Measurements from ENCODE around the gene ARID3A. TPM values are rescaled to one million over a fixed set of nuclear protein-coding genes. Genes with fewer than 3 reads are reported as not detected.

ARID3A gene
- total RNA-seq, 1 donor from 2014 or later, result 5.7 TPM

DNA sequence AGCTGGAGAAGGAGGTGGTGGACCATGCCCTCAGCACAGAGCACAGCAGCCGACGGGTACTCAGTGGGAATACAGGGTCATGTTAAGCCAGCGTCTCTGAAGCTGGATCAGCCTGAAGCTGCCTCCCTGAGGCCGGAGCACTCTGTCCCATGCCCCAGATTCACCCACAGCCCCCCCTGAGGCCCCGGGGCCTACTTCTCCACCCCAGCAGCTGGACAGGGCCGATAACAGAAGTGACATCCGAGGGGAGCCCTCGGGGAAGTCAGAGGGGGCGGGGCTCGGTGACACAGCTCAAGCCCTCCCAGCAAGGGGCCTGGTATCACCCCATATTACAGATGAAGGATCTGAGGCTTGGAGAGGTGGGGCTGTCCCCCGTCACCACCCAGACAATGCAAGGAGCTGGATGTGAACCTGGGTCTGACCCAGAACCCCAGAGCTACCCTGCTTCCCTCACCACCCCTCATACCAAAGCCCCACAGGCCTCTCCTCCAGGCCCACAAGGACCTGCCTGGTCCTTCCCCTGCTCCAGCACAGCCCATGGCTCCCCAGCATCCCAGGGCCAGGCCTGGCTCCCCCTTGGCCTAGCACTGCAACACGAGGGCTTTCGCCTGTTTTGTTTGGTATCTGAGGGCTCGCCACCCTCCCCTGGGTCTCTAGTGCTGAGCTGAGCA, 18.5 kb upstream of the ARID3A start:
- intact Hi-C loops (cut with micrococcal nuclease), result no loop called here
- ATAC-seq (peak; percentile 18), DNase-seq (no peak)

DNA sequence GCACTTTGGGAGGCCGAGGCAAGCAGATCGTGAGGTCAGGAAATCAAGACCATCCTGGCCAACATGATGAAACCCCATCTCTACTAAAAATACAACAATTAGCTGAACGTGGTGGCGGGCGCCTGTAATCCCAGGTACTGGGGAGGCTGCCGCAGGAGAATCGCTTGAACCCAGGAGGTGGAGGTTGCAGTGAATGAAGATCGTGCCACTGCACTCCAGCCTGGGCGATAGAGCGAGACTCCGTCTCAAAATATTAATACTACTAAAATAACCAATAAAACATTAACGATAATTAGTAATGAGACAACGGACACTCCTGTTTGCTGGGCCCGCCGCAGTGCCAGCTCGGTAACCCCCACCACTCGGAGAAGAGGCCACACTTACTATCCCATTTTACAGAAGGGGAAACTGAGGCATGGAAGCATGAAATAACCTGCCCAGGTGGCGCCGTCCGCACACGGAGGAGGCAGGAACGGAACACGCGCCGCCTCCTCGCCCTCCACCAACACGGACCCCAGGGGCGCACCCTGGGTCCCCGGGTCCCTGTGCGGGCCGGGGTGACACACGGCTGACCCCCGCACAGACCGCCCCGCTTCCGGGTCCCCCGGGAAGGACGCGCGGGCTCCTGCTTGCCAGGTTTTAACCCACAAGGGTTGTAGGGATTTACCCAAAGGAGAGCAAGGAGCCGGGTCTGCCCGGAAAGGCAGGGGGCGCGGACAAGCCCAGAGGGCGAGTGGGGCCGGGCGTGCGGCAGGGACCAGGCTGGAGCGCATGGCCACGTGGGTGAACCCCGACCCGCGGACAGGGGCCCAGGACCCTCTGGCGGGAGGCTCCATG, 14.4 kb upstream of the ARID3A start:
- intact Hi-C loops (cut with micrococcal nuclease), result no loop called here
- no peak for ATAC-seq
- DNase-seq, result no peak

DNA sequence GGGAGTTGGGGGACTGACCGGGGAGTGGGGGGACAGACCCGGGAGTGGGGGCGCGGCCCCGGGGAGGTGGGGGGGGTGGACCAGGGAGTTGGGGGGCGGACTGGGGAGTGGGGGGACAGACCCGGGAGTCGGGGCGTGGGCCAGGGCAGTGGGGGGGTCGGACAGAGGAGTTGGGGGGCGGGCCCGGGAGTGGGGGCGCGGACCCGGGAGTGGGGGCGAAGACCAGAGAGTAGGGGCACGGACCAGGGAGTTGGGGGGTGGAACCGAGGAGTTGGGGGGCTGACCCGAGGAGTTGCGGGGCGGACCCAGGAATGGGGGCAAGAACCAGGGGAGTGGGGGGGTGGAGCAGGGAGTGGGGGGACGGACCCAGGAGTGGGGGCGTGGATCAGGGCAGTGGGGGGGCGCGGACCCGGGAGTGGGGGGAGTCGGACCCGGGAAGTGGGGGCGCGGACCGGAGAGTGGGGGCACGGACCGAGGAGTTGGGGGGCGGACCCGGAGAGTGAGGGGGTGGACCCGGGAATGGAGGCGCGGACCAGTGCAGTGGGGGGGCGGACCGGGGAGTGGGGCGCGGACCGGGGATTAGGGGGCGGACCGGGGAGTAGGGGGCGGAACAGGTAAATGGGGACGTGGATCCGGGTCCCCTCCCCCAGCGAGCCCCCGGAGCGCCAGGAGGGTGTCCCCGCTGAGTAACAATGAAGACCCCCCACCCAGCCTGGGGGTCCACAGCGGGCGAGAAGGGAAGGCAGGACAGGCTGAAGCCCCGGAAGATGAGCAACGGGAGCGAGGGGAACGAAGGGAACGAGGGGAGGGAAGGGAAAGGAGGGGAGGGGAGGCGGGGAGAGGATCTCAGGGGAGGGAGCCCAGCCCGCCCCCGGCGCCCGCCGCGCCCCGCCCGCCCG, 13.4 kb upstream of the ARID3A start:
- ATAC-seq, result no peak
- intact Hi-C loops (cut with micrococcal nuclease), result no loop called here
- no peak for DNase-seq

DNA sequence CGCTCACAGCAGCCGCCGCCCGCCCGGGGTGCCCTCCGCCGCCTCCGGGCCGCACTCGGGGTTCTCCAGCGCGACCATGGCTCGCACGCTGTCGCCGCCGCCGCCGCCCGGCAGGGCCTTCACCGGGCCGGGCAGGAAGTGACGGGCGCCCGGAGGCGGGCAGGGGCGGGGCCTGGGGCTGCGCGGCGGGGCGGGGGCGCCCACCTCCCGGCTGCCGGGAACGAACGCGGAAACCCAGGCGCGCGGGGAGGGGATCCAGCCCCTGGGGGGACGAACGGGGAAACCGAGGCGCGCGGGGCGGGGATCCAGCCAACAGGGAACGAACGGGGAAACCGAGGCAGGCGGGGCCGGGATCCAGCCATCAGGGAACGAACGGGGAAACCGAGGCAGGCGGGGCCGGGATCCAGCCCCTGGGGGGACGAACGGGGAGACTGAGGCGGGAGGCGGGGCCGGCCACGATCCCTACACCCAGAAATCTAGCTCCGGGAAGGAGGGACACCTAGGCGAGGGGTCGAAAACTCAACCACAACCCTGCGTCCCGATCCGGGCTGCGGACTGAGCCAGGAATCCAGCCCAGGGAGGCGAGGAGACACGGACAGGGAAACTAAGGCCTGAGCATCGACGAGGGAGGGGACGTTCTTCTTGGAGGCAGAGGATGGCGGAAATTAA, 12.6 kb upstream of the ARID3A start, which contains the start of gene R3HDM4:
TSS of gene R3HDM4 (minus strand) at position 140 of the 669 bp plus-strand sequence. CDS start at position 78, 62 bp downstream.
- intact Hi-C loops (cut with micrococcal nuclease), result no loop called here
- ATAC-seq (peak; percentile 95), DNase-seq (peak; percentile 91)

DNA sequence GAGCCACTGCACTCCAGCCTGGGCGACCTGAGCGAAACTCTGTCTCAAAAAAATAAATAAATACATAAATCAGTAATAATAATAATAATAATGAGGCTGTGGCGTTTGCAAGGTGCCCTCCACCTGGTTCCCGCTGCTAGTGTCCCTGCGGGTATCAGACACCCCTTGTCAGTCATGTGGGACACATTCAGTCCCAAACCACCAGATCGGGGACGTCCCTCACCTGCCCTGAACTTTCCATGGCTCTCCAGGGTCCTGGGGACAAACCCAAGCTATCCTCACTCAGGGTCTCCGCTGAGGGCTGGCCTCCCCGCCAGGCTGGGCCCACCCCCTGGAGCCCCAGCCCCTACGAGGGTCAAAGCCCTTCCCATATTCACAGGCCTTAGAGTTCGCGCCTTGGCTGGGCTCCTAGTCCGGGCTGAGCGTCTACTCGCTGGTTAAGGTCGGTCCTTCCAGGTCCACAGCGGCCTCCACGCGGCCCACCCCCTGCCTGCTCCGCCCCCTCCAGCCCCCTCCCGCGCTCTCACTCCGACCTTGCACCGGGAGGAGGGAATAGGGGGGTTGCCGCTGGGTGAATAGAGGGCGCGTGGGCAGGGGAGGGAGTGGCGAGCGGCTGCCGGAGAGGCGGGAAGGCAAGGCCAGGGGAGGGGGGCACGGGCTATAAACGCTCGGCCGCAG, 9.1 kb upstream of the ARID3A start:
- no peak for DNase-seq
- intact Hi-C loops (cut with micrococcal nuclease), result no loop called here
- no peak for ATAC-seq

DNA sequence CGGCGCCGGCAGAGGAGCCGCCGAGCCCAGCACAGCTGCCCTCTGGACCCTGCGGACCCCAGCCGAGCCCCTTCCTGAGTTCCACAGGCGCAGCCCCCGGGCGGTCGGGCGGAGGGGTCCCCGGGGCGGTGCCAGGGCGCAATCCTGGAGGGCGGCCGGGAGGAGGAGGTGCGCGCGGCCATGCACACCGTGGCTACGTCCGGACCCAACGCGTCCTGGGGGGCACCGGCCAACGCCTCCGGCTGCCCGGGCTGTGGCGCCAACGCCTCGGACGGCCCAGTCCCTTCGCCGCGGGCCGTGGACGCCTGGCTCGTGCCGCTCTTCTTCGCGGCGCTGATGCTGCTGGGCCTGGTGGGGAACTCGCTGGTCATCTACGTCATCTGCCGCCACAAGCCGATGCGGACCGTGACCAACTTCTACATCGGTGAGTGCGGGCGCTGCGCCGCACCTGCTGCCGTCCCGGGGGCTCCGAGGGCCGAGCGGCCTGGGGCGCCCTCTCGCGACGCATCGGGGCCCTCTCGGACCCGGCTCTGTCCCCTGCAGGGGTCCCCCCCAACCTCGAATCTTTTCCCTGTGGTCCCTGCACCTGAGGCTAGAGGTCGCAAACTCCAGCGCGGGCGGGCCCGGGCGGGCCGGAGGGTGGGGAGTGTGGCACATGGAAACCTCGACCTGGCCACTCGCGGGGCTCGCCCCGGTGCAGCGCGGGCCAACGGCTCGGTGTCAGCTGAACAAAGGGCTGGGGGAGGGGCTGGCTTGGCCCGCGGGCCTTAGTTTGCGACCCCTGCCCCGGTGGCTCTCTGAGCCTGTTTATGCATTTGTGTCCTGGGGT, 8.3 kb upstream of the ARID3A start, which contains the start of gene KISS1R:
TSS of gene KISS1R (plus strand) at position 11 of the 829 bp plus-strand sequence. CDS start at position 181, 170 bp downstream.
- intact Hi-C loops (cut with micrococcal nuclease), result no loop called here
- ATAC-seq (no peak), DNase-seq (no peak)

DNA sequence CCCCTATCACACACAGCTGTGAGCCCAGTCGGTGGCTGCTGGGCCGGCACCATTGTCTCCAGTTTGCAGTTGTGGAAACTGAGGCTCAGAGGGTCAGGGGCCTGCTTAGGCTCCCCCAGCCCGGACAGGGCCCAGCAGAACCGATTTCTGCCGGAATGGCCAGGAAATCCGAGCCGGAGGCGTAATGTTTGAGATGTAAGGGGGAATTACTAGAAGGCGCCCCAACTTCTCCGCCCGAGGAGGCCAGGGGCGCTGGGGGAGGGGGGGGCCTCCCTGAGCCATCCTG, 7.7 kb upstream of the ARID3A start:
- ATAC-seq, result no peak
- no peak for DNase-seq
- intact Hi-C loops (cut with micrococcal nuclease), result no loop called here

DNA sequence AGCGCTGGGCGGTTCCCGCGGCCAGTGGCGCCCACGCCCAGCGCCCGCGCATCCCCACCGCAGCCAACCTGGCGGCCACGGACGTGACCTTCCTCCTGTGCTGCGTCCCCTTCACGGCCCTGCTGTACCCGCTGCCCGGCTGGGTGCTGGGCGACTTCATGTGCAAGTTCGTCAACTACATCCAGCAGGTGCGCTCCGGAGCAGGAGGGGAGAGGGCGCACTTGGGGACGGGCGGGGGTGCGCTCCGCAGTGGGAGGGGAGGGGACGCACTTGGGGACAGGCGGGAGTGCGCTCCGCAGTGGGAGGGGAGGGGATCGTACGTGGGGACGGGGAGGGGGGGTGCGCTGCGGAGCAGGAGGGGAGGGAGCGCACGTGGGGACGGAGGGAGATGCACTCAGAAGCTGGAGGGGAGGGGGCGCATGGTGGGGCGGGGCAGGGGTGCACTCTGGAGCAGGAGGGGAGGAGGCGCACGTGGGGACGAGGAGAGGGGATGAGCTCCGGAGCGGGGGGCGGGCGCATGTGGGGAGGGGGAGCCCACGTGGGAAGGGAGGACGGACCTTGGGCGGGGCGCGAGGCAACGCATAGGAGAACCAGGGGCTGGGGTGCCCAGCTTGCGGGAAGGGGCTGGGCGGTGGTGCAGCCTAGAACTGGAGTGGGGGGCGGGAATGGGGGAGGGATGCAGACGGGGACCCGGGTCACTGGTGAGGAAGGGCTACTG, 7.2 kb upstream of the ARID3A start:
- DNase-seq (no peak), ATAC-seq (no peak)
- intact Hi-C loops (cut with micrococcal nuclease), result no loop called here

DNA sequence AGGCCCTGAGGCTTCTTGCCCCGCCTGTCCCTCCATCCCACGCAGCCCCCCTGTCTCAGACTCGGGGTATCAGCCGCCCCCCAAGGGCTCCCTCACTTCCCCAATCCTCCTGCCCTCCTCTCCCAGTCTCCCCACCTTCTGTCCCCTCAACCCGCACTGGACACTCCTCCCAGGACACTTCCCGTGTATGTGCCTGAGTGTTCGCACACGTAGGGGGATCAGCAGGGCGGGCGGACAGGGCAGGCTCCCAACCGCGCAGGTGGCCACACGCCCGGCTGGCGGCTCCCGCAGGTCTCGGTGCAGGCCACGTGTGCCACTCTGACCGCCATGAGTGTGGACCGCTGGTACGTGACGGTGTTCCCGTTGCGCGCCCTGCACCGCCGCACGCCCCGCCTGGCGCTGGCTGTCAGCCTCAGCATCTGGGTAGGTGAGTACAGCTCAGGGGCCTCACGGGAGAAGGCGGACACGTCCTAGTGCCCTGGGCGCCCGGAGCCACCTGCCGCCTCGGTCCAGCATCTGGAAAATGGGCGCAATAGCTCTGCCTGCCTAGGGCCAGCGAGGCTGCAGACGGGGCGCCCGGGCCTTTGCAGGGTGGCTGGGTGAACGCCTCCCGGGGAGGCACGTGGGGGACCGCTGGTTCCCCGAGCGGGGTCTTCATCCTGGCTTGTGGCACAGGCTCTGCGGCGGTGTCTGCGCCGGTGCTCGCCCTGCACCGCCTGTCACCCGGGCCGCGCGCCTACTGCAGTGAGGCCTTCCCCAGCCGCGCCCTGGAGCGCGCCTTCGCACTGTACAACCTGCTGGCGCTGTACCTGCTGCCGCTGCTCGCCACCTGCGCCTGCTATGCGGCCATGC, 6.4 kb upstream of the ARID3A start:
- no peak for DNase-seq
- no peak for ATAC-seq
- intact Hi-C loops (cut with micrococcal nuclease), result loop anchor here (5.0 kb wide), 1 partner anchor 63 kb away; the partner anchor contains the start of gene WDR18

DNA sequence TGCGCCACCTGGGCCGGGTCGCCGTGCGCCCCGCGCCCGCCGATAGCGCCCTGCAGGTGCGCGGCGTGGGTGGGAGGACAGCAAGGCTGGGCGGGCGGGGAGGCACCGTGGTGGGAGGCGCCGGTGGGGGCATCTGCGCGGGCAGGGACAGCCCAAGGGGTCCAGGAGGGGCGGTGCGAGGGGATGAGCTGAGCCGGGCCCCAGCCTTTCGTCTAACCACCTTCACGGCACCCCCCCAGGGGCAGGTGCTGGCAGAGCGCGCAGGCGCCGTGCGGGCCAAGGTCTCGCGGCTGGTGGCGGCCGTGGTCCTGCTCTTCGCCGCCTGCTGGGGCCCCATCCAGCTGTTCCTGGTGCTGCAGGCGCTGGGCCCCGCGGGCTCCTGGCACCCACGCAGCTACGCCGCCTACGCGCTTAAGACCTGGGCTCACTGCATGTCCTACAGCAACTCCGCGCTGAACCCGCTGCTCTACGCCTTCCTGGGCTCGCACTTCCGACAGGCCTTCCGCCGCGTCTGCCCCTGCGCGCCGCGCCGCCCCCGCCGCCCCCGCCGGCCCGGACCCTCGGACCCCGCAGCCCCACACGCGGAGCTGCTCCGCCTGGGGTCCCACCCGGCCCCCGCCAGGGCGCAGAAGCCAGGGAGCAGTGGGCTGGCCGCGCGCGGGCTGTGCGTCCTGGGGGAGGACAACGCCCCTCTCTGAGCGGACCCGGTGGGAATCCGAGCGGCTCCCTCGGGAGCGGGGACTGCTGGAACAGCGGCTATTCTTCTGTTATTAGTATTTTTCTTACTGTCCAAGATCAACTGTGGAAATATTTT, 5.6 kb upstream of the ARID3A start:
- intact Hi-C loops (cut with micrococcal nuclease), result loop anchor here (5.0 kb wide), 1 partner anchor 62 kb away; the partner anchor contains the start of gene WDR18
- ATAC-seq (no peak), DNase-seq (no peak)

DNA sequence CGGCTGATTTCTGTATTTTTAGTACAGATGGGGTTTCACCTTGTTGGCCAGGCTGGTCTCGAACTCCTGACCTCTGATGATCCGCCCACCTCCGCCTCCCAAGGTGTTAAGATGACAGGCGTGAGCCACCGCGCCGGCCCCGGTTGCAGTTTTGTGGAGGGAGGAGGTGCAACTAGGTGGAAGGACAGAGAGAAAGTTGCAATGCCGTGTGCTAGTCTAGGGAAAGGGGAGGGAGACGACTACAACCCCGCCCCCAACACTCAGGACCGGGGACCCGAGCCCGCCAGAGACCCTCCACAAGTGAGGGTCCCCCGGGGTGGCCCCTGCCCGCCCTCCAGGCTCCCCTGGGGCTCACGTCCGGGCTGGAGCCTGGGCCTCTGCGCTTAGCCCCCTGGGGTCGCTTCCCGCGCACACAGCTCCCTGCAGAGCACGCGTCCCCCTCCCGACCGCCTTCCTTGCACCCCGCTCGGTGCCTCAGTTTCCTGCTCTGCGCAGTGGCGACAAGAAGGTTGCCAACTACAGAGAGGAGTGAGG, 1.2 kb upstream of the ARID3A start:
- DNase-seq (no peak), ATAC-seq (no peak)
- intact Hi-C loops (cut with micrococcal nuclease), result loop anchor here (5.0 kb wide), 1 partner anchor 58 kb away; the partner anchor contains the start of gene WDR18

DNA sequence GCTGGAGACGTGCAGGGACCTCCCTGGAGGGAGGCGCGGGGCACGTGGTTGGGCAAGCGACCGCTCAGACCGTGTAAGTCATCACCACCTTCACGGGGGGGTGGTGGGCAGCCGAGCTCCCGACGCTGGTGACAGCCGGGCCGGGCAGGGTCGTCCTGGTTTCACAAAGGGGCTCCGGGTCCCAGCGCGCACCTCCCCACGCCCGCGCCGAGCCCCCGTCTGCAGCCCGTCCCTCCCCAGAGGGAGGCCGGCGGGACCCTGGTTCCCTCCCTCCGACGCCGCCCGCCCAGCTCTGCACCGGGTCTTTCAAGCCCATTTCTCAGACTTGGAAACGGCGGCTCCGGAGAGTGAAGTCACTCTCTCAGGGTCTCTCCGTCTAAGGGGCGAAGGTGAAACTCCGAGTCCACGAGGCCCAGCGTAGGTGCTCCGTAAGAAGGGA, 729 bp upstream of the ARID3A start:
- intact Hi-C loops (cut with micrococcal nuclease), result no loop called here
- peak; percentile 64 for ATAC-seq
- DNase-seq, result peak; percentile 63

DNA sequence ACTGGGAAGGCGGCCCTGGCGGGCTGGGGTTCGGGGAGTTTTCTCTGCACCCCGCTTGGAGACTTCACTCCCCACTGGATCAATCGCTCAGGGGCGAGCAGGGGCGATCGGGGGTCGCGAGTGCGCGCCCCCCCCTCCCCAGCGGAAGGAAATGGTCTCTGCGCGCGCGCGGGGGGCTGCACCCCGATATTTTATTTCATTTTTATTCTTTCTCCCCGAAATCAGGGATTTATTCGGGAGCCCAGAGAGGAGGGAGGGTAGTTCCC, 421 bp downstream of the ARID3A start:
- ATAC-seq (no peak), DNase-seq (no peak)
- intact Hi-C loops (cut with micrococcal nuclease), result no loop called here

DNA sequence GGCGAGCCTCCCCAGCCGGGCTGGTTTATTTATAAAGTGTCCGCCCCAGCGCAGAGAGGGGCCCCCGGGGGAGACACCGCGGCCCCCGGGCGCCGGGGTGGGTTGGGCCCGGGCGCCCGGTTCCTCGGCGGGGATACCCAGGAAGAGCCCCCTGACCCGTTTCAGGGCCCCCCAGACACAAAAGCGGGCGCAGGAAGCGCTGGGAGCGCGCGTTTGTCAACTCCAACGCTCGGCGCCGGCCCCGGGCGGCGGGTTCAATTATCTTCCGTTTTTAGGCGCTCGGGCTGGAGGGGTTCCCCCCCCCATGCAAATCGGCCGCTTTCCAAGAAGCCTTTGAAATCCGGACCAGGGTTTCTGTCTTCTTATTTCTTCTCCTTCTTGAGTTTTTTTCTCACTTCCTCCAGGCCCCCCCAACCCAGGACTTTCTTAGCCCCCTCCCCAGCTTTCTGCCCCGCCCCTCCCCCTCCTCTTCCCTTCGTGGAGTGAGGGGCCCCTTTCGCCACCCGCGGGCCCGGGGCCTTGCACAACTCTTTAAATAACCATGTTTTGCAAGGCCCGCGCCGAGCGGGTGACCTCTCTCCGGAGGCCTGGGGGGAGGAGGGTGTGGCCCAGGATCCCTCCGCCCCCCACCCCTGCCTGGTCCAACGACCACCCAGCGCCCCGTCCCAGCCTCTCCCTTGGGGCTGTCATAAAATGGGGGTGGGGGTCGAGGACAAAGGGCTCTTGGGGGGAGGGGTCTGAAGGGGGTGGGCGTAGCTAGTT, 935 bp downstream of the ARID3A start:
- ATAC-seq (peak; percentile 26), DNase-seq (peak; percentile 78)
- intact Hi-C loops (cut with micrococcal nuclease), result no loop called here
